Natural killer cell treated with Interleukin-12 subunit alpha and Interleukin-12 subunit beta and Interleukin-15 and Interleukin-18, amount 100 ng/mL, for 72 hours (primary cell): ENCODE results near the gene ORC6. TPM values are rescaled to one million over a fixed set of nuclear protein-coding genes. Genes with fewer than 3 reads are reported as not detected.
"Not testable (repeated sequence)": the region's sequence is repeated elsewhere in the genome, so short reads cannot be mapped to it uniquely, and the experiment has no call there.

Experiments
- ATAC-seq, 2 donors: fragments of 150-1000 bp; cut with Tn5 transposase in 1 of 2; sonication (Bioruptor Pico), chemical (Tn5 transposase) in 1 of 2; 2 replicates each; pipeline ENCODE4 v1.10.0; 2021
- DNase-seq: peaks from one replicate; pipeline ENCODE4 v3.0.0; 2022; ENCODE audit warnings: low spot score
- H3K27ac Mint-ChIP-seq, 2 donors: 1 replicate in 1 of 2; 2 replicates in 1 of 2; pipeline ENCODE4 v1.8.0; 2022; ENCODE audit warnings: mixed read lengths in 2 of 2, mild to moderate bottlenecking in 1 of 2, moderate library complexity in 1 of 2
- H3K27me3 Mint-ChIP-seq, 2 donors: 1 replicate in 1 of 2; 2 replicates in 1 of 2; pipeline ENCODE4 v1.8.0; 2022; ENCODE audit warnings: mixed read lengths in 2 of 2
- H3K36me3 Mint-ChIP-seq: one replicate; pipeline ENCODE4 v1.8.0; 2022; ENCODE audit warnings: mixed read lengths
- H3K4me1 Mint-ChIP-seq, 2 donors: 1 replicate in 1 of 2; 2 replicates in 1 of 2; pipeline ENCODE4 v1.8.0; 2022; ENCODE audit warnings: low read depth in 2 of 2, mixed read lengths in 2 of 2, mild to moderate bottlenecking in 1 of 2
- H3K4me3 Mint-ChIP-seq: one replicate; pipeline ENCODE4 v1.8.0; 2022; ENCODE audit warnings: mixed read lengths
- H3K9me3 Mint-ChIP-seq: 2 replicates; pipeline ENCODE4 v1.8.0; 2022; ENCODE audit warnings: mixed read lengths
- total RNA-seq, 2 donors: library from RNA; stranded (reverse); gene quantifications; one replicate each; pipeline ENCODE4 v1.2.3, GENCODE V29; 2022

The ORC6 gene, protein sequence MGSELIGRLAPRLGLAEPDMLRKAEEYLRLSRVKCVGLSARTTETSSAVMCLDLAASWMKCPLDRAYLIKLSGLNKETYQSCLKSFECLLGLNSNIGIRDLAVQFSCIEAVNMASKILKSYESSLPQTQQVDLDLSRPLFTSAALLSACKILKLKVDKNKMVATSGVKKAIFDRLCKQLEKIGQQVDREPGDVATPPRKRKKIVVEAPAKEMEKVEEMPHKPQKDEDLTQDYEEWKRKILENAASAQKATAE
- 10 to 100 TPM; 26.1 to 73.1 TPM for total RNA-seq

DNA sequence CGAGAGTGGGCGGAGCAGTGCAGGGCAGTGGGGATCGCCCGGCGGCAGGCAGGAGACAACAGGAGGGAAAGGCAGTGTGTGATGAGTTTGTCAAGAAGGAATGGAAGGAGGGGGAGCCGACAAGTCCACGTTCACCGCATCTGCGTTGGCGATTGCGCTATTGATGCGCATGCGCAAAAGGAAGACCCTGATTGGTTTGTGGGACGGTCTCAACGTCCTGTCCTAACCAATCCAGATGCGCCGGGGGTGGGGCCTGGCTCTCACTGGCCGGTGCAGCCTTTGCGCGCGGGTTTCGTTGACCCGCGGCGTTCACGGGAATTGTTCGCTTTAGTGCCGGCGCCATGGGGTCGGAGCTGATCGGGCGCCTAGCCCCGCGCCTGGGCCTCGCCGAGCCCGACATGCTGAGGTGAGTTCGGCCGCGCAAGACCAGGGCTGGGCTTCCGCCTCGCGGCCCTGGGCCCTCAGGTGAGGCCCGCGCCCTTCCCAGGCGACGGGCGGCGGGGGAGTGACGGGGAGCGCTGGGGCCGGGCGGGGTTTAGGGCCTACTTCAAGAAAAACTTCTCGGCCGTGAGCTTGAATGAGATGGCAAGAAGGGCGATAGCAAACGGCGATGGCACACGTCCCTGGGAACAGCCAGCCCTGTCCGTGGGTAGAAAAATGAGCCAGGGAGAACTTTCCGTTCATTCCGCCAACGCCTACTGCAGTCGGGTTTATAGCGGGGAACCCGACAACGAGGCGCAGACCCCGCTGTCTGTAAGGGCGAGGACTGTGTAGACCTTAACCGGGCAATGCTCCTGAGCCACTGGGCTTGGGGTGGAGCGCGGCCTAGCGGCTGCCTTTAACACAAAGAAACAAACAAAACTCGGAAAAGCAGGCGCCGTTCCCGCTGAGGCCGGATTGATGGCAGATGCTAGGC lies at the start of gene ORC6:
Gene ORC6, plus strand, starts transcription at position 295 of the 916 bp plus-strand sequence. Its CDS starts 47 bp downstream, at position 342.
- H3K4me1 Mint-ChIP-seq, result peaks cover 14 to 29% of the 10 kb centered on the region in 2 donors
- ATAC-seq, result peak; percentile 92 to 93
- DNase-seq, result peak; percentile 98
- no peaks in the 10 kb centered on the region for H3K27me3 Mint-ChIP-seq
- H3K9me3 Mint-ChIP-seq, result no peaks in the 10 kb centered on the region
- H3K4me3 Mint-ChIP-seq, result no peak within 1 kb of the TSS
- H3K27ac Mint-ChIP-seq, result no peak within 1 kb of the TSS
- H3K36me3 Mint-ChIP-seq, result peaks cover 8% of the 10 kb centered on the region

DNA sequence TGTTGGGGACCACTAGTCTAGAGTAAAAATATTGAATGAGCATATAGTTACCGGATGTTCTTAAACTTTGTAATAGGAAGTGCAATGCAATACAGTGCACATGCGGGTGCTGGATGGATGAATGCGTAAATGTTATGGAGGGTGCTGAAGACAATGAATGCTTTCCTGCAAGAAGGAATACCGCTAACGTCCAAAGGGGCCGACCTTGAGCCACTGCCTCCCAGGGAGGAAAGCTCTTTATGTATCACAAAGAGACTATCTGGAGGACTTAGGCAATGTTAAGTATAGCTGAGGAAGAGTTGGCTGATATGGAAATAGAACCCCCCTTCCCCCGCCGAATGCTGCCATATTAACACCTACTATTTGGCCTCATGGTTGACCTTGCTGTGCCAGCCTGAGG lies 40.8 kb upstream of the ORC6 start:
- no peak for DNase-seq

DNA sequence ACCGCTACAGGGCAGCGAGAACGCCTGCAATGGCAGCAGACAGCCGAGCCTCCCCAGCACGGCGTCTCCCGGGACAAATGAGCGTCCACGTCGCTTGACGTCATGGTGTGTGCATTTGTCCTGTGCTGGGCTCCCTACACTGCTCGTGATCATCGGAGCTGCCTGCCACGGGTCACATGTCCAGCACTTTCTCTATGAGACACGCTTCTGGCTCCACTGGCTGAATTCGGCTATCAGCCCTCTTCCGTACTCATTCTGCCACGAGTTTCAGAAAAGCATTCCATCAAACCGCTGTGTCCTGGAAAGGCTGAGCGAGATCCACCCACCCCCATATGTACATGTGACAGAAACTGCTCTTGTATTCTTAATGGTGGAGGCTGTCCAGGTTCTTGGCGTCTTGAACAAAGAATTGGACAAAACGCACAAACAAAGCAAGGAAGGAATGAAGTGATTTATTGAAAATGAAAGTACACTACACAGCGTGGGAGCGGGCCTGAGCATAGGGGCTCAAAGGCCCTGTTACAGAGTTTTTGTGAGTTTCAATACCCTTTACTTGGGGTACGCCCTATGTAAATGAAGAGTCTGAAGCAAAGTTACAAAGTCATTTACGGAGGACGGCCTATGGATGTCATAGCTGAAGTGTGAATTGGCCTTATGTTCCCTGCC lies 39.7 kb upstream of the ORC6 start:
- Mint-ChIP-seq H3K9me3 (no peaks in the 10 kb centered on the region), H3K4me1 (no peaks in the 10 kb centered on the region), H3K27ac (no peak overlapping the region), H3K36me3 (peaks cover 7% of the 10 kb centered on the region), H3K4me3 (no peak overlapping the region), H3K27me3 (no peaks in the 10 kb centered on the region)
- ATAC-seq (no peak), DNase-seq (no peak)

More for the DNA sequence above, 40.8 kb upstream of the ORC6 start:
- H3K4me3 Mint-ChIP-seq, result no peak overlapping the region
- H3K4me1 Mint-ChIP-seq, result no peaks in the 10 kb centered on the region
- H3K27me3 Mint-ChIP-seq, result peaks cover 0 to 1% of the 10 kb centered on the region in 2 donors
- no peak overlapping the region for H3K27ac Mint-ChIP-seq
- peaks cover 2% of the 10 kb centered on the region for H3K9me3 Mint-ChIP-seq
- ATAC-seq, result no peak
- peaks cover 13% of the 10 kb centered on the region for H3K36me3 Mint-ChIP-seq

- H3K36me3 Mint-ChIP-seq, result peaks cover 4% of the 10 kb centered on the region
- H3K27ac Mint-ChIP-seq, result no peak overlapping the region
- no peaks in the 10 kb centered on the region for H3K9me3 Mint-ChIP-seq
- no peaks in the 10 kb centered on the region for H3K4me1 Mint-ChIP-seq
- no peak for ATAC-seq
- no peaks in the 10 kb centered on the region for H3K27me3 Mint-ChIP-seq
- no peak overlapping the region for H3K4me3 Mint-ChIP-seq
- DNase-seq, result no peak
These were observed 39.2 kb upstream of the ORC6 start for GRCh38 chr16:46650254-46650623.

DNA sequence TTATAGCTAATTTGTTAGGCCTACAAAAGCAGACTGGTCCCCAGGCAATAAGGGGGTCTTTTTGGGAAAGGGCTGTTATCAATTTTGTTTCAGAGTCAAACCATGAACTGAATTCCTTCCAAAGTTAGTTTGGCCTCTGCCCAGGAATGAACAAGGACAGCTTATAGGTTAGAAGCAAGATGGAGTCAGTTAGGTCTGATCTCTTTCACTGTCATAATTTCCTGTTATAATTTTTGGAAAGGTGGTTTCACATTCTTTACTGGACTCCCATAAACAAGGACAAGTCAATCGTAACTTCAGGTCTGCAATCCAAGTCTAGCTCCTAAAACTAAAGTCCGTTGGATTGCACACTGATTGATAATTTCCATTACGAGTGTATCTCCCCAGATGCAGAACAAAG lies 38.2 kb upstream of the ORC6 start:
- DNase-seq, result no peak
- Mint-ChIP-seq H3K36me3 (no peaks in the 10 kb centered on the region), H3K27ac (no peak overlapping the region), H3K9me3 (no peaks in the 10 kb centered on the region), H3K4me1 (no peaks in the 10 kb centered on the region), H3K4me3 (no peak overlapping the region), H3K27me3 (no peaks in the 10 kb centered on the region)
- ATAC-seq, result no peak

DNA sequence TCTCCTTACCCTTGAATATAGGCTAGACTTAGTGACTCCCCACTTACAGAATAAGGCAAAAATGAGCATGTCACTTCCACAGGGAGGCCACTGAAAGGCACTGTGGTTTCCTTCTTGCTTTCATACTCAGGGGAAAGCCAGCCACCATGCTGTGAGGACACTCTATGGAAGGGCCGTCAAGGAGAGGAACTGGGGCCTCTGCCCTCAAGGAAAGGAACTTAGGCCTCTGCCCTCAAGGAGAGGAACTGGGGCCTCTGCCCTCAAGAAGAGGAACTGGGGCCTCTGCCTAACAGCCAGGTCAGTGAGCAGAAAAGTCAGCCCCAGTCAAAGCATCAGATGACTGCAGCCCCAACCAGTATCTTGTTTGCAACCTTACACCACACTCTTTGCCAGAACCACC lies 30.5 kb upstream of the ORC6 start:
- peaks cover 21% of the 10 kb centered on the region for H3K36me3 Mint-ChIP-seq
- H3K4me1 Mint-ChIP-seq, result no peaks in the 10 kb centered on the region
- no peaks in the 10 kb centered on the region for H3K27me3 Mint-ChIP-seq
- H3K27ac Mint-ChIP-seq, result no peak overlapping the region
- H3K4me3 Mint-ChIP-seq, result no peak overlapping the region
- no peaks in the 10 kb centered on the region for H3K9me3 Mint-ChIP-seq
- DNase-seq (no peak), ATAC-seq (peak; percentile 11 to 69)

DNA sequence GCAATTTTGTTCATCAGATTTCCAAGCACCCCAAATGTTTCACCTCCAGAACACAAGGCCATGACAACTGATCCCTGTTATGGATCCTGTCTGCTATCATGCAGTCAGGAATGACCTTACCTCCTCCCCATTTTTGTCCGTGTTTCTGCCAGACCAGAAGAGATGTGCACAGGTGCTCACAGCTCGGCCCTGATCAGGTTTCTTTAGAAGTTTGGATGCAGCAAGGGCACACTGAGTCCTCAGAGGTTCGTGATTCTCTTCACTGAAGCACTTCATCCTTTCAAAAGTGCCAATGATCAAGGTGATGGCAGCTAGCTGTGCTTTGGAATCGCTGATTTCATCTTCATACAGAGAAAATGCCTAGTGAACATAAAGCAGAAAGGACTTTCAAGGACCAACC lies 27.3 kb upstream of the ORC6 start:
- Mint-ChIP-seq H3K27ac (no peak overlapping the region), H3K9me3 (no peaks in the 10 kb centered on the region), H3K36me3 (peaks cover 21% of the 10 kb centered on the region), H3K27me3 (no peaks in the 10 kb centered on the region), H3K4me3 (no peak overlapping the region), H3K4me1 (no peaks in the 10 kb centered on the region)
- ATAC-seq, result no peak
- DNase-seq, result no peak

DNA sequence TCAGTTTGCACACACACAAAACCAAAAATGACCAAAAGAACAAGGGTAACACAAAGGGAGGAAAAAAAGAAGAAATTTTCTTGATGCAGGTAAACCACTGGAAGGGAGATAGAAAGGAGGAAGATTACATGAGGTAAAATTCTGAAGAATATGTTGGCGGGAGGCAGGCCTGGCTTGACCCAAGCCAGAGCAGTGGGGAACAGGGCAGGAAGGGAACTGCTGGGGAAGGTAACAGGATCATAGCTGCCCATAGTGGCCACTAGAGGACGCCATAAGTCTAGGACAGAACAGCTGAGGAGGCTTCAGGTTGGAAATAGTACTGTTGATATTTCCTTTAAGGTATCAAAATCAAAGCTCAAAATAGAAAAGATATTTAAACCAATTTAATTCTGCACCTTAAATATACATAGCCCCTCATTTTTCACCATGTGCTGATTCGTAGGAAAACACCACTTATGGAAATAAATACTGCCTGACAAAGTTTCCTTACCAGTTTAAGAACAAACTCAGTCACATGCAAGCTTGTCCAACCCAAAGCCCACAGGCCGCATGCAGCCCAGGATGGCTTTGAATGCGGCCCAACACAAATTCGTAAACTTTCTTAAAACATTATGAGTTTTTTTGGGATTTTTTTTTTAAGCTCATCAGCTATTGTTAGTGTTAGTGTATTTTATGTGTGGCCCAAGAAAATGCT lies 16.0 kb upstream of the ORC6 start:
- H3K27me3 Mint-ChIP-seq, result no peaks in the 10 kb centered on the region
- no peaks in the 10 kb centered on the region for H3K9me3 Mint-ChIP-seq
- no peaks in the 10 kb centered on the region for H3K4me1 Mint-ChIP-seq
- H3K36me3 Mint-ChIP-seq, result peaks cover 14% of the 10 kb centered on the region
- no peak overlapping the region for H3K4me3 Mint-ChIP-seq
- DNase-seq (no peak), ATAC-seq (peak; percentile 74)
- no peak overlapping the region for H3K27ac Mint-ChIP-seq

GRCh38 chr16:46677943-46678342 lies 11.5 kb upstream of the ORC6 start:
- not testable (repeated sequence) for ATAC-seq, DNase-seq, H3K27me3 Mint-ChIP-seq, H3K4me3 Mint-ChIP-seq, H3K27ac Mint-ChIP-seq, H3K9me3 Mint-ChIP-seq, H3K4me1 Mint-ChIP-seq
- H3K36me3 Mint-ChIP-seq, result peaks cover 15% of the 10 kb centered on the region

GRCh38 chr16:46681867-46682266 lies 7.6 kb upstream of the ORC6 start:
- ATAC-seq, result not testable (repeated sequence)

DNA sequence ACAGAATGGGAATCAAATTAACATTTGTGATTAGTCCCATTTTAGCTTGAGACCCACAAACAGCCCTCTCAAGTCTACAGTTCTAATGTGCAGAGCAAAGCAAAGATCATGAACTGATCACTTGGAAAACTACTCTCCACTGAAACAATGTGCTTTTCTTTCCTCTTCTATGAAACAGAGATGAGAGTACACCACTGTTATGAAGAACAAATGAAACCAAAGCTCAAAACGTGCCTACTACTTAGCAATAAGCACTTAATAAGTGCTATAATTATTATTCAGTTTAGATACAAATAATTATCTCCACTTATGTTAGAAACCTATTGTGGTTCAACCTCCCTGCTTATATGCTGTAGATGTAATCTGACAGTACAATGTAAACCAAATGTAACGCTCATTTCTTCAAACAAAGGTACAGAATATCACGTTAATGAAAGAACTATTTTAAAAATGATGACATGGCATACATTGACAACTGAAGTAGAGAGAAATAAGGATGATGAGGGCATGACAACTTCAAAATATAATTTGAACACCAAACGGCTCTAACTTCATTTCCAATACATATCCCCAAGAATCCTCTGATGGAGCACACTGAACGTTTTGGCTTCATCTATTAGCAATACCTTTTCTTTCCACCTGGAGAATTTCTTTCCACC lies 2.5 kb upstream of the ORC6 start:
- DNase-seq (no peak), ATAC-seq (no peak)
- peaks cover 16 to 35% of the 10 kb centered on the region in 2 donors for H3K4me1 Mint-ChIP-seq
- no peaks in the 10 kb centered on the region for H3K27me3 Mint-ChIP-seq
- H3K4me3 Mint-ChIP-seq, result peak overlapping the region; percentile 26
- H3K9me3 Mint-ChIP-seq, result no peaks in the 10 kb centered on the region
- peaks cover 8% of the 10 kb centered on the region for H3K36me3 Mint-ChIP-seq
- no peak overlapping the region for H3K27ac Mint-ChIP-seq

More at GRCh38 chr16:46681867-46682266, 7.6 kb upstream of the ORC6 start:
- H3K4me1 Mint-ChIP-seq, result peaks cover 5 to 16% of the 10 kb centered on the region in 2 donors
- H3K27ac Mint-ChIP-seq, H3K9me3 Mint-ChIP-seq, H3K4me3 Mint-ChIP-seq, DNase-seq, H3K27me3 Mint-ChIP-seq: not testable (repeated sequence)
- peaks cover 10% of the 10 kb centered on the region for H3K36me3 Mint-ChIP-seq

DNA sequence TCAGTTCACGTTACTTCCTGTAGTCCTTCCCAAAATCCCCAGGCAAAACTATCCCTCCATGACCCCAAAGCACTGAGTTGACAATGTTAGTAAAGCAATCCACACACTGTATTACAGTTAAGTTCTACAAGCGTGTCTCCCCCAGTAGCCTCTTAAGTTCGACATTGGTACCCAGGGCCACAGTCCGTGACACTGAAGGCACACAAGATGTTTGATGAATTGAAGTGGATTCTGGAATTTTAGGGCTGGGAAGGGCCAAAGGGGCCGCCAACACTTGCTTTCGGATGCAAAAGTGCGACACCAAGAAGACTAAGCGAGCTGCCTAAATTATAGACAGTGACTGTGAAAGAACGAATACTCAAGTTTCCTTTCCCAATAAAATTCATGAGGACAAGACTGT lies 2.0 kb upstream of the ORC6 start:
- DNase-seq (no peak), ATAC-seq (no peak)
- peaks cover 16 to 37% of the 10 kb centered on the region in 2 donors for H3K4me1 Mint-ChIP-seq
- H3K27ac Mint-ChIP-seq, result no peak overlapping the region
- H3K4me3 Mint-ChIP-seq, result no peak overlapping the region
- H3K9me3 Mint-ChIP-seq, result no peaks in the 10 kb centered on the region
- no peaks in the 10 kb centered on the region for H3K27me3 Mint-ChIP-seq
- peaks cover 8% of the 10 kb centered on the region for H3K36me3 Mint-ChIP-seq

GRCh38 chr16:46688101-46688653 lies 1.3 kb upstream of the ORC6 start:
- peaks cover 8% of the 10 kb centered on the region for H3K36me3 Mint-ChIP-seq
- DNase-seq, result no peak
- H3K4me1 Mint-ChIP-seq, result peaks cover 16 to 37% of the 10 kb centered on the region in 2 donors
- no peaks in the 10 kb centered on the region for H3K9me3 Mint-ChIP-seq
- H3K27me3 Mint-ChIP-seq, result no peaks in the 10 kb centered on the region
- ATAC-seq, result no peak
- H3K4me3 Mint-ChIP-seq, result no peak overlapping the region
- H3K27ac Mint-ChIP-seq, result no peak overlapping the region
